HG03439 (cell line): ENCODE data around the gene MISP3.

Experiments used
- ATAC-seq: cut with Tn5 transposase; IDR thresholded peaks from one replicate; pipeline ENCODE4 v1.9.1; 2021; ENCODE audit warnings: mild to moderate bottlenecking, moderate library complexity; ENCODE audit not compliant: unreplicated experiment

MISP3 gene

DNA sequence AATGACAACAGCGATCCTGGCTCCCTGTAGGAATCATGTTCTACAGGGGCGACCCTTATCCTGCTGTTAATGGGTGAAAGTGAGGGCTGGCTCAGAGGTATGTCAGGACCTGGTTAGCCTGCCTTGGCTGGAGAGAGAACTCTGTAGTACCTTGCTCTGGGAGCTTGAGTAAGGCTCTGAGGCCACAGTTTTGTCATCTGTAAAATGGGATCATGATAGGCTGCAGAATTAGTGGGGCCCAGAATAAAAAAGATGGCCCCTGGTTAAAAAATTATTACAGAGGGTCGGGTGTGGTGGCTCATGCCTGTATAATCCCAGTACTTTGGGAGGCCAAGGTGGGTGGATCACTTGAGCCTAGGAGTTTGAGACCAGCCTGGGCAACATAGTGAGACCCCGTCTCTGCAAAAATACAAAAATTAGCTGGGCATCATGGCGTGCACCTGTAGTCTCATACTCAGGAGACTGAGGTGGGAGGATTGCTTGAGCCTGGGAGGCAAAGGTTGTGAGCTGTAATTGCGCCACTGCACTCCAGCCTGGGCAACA lies 28.5 kb downstream of the MISP3 start:
- no peak for ATAC-seq

GRCh38 chr19:14102102-14102696 lies 29.6 kb downstream of the MISP3 start:
- no peak for ATAC-seq

GRCh38 chr19:14102756-14103155 lies 30.2 kb downstream of the MISP3 start:
- ATAC-seq, result no peak

DNA sequence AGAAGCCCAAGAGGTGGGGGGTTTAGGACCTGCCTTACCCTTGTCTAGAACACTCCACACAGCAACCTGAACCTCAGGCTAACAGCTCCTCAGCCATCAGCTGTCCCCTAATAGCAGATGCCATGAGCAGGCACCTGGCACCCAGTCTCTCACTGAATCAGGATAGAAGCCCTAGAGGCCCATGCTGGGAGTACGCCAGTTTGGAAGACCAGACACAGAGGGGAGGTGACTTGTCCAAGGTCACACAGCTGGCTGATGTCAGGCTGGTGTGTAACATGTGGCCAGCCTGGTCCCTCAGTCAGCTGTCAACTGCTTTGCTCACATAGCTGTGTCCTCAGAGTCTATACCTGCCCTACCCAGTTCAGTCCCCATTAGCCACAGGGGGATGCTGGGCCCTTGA lies 30.7 kb downstream of the MISP3 start:
- ATAC-seq, result no peak

- no peak for ATAC-seq
These were observed 33.1 kb downstream of the MISP3 start for GRCh38 chr19:14105680-14106079.

GRCh38 chr19:14106840-14107239 lies 34.3 kb downstream of the MISP3 start:
- ATAC-seq, result no peak

DNA sequence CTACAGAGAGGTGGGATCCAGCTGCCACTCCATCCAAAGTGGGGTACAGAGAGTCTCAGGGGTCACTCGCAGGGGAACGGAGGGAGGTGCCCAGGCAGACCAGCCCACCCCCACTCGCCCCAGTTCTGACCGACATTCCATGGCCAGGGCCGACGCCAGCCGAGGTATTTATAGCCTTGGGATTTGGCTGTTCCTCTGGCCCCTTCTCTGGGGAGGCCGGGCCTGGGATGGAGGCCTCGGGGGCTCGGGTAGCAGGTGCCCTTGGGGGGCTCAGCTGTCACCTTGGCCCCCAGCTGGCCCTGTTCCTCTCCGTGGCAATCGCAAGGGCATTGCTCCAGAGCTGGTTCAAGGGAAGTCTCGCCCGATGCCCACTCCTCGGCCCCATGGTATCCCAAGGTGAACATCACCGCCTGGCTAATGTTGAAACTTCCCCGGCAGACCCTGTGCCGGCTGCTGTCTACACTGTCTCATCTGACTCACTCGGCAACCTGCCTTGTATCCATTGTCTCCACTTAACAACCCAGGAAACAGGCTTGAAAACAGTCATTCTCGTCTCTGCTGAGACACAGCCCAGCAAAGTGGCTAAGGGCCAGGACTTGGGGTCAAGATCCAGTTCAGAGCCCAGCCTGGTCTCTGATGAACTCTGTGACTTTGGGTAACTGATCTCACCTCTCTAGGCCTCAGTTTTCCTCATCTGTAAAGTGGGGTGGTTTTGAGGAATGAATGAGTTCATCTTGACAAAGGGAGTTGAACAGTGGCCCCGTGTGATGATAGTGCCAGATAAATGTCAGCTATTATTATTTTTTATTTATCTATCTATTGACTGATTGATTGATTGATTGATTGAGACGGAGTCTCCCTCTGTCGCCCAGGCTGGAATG lies 35.2 kb downstream of the MISP3 start:
- no peak for ATAC-seq

- no peak for ATAC-seq
These were observed 38.1 kb downstream of the MISP3 start for GRCh38 chr19:14110650-14111049.

- no peak for ATAC-seq
These were observed 38.9 kb downstream of the MISP3 start for GRCh38 chr19:14111486-14111885.

DNA sequence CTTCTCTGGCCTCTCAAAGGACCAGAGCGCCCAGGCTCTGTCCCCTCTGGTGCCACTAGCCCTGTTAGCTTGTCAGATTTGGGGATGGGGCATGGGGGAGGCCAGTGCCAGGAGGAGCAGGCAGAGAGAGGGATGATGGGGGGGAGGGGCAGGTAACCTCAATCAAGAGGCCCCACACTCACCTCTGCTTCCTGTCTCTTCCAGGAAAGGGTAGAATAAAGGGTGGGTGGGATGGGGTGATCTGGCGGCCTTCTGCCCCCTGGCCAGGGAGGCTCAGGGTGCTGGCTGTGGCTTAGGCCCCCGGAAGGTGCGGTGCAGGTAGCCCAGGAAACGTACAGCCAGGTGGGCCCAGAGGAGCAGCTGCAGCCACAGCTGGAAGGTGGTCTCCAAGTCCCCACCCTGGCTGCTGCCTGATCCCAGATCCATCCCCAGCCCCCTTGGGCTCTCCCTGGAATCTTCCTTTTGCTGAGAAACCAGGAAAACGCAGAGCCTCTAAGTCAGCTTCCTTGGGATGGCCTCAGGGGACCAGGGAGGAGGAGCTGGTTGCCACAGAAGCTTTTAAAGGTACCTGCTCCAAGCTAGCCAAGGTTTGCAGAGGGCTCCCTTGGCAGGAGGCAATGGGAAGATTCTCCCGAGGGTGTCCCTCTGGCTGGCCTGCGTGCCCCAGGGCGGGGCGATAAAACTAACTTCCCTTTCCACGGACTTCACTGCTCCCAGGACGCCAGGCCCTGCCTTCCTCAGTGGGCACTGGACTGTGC lies 39.6 kb downstream of the MISP3 start:
- no peak for ATAC-seq

DNA sequence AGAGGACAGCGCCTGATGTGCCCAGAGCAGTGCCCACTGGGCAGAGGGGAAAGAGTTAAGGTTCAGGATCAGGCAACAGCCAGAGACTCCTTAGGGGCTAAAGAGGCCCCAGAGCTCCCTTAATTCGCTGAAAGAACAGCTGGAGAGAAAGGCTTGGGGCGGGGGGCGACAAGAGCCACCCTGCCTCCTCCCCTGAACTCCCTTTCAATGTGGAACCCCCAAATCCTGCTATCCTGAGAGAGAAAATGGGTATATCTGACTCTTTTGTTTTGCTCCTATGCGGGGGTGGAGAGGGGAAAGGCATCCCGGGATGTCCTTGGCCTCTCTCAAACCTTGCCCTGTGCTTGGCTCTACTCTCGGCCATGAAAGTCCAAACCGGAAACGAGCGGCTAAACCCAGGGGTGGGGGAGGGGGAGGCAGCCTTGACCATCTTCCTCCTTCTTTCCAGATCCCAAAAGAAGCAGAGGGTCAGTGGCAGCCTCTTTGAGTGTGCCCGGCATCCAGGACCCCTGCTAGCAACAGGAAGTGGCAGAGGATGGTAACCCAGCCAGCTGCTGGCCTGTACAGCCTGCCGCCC lies 40.3 kb downstream of the MISP3 start:
- no peak for ATAC-seq

GRCh38 chr19:14113762-14114414 lies 41.3 kb downstream of the MISP3 start:
- no peak for ATAC-seq

- no peak for ATAC-seq
These were observed 41.9 kb downstream of the MISP3 start for GRCh38 chr19:14114439-14114838.

- no peak for ATAC-seq
These were observed 42.3 kb downstream of the MISP3 start for GRCh38 chr19:14114854-14115253.

- no peak for ATAC-seq
These were observed 43.2 kb downstream of the MISP3 start for GRCh38 chr19:14115756-14116155.

GRCh38 chr19:14116525-14116917 lies 43.9 kb downstream of the MISP3 start:
- ATAC-seq, result no peak

DNA sequence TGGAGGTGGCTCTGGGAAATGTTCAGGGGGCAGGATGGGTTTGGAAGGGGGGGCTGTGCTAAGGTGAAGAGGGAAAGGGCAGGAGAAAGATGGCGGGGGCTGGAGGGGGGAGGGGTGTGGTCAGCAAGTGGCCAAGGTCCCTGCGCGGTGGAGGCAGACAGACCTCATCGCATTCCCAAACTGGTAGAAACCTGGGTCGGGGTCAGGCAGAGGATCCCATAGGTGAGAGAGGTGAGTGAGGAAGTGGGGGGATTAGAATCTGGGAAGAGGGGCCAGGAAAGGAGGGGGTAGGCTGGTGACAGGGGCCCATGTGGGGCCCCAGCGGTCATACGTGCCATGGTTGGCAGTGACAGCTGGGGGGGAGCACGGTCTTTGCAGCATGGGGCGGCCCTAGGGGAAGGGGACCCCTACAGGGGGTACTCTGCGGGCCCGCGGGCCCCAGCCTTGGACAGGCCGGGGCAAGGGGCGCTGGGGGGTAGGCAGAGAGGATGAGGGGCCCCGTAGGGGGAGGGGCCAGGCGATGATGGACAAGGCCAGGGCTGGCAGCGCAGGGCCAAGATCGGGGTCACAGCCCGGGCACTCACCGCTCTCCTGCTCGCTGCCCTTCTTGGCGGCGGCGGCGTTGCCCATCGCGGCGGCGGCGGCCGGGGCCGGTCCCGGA lies 44.5 kb downstream of the MISP3 start:
- peak; percentile 7 for ATAC-seq

DNA sequence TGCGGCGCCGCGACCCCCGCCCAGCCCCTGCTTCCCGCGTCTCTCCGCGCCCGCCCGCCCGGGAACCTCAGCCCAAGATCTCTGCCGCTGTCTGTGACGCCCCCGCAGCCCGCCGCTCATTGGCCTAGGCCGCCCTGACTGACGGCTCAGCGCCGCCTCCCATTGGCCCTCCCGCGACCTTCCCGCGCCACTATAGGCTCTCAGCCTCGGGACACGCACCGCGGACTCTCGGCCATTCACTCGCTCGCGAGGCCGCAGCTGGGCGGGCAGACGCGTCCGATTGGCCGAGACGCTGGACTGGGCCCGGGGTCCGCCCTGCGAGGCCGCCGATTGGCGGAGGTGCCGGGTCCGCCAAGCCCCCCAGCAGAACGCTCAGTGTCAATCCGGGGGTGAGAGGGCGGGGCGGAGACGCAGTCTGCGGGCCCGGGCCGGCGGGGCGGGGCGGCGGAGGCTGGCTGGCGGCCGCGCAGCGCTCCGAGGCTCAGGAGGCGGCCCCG lies 45.1 kb downstream of the MISP3 start, which contains the start of gene PRKACA:
Gene PRKACA, minus strand, starts transcription at position 95 of the 497 bp plus-strand sequence. CDS start 215 bp downstream, outside the sequence.
- ATAC-seq, result peak; percentile 91

- peak; percentile 39 for ATAC-seq
These were observed 45.8 kb downstream of the MISP3 start for GRCh38 chr19:14118165-14119051.
